Activated T-cell treated with anti-CD3 and anti-CD28 coated beads, Interleukin-2, amount 50 U/mL, for 72 hours (primary cell): Measurements from ENCODE around the gene SUGCT. TPM values are rescaled to one million over a fixed set of nuclear protein-coding genes. Genes with fewer than 3 reads are reported as not detected.

Source experiments
- ATAC-seq, 2 donors: fragments of 150-1000 bp; cut with Tn5 transposase; replicated peaks in 1 of 2; 2 replicates each; pipeline ENCODE4 v1.10.0; 2021; ENCODE audit warnings: moderate library complexity in 2 of 2, mild to moderate bottlenecking in 1 of 2
- DNase-seq, 2 donors: peaks; one replicate each; pipeline ENCODE4 v3.0.0; 2021 to 2022; ENCODE audit warnings: mixed read lengths in 1 of 2
- H3K27ac Mint-ChIP-seq: one replicate; pipeline ENCODE4 v1.8.0; 2022; ENCODE audit warnings: mild to moderate bottlenecking, moderate library complexity, mixed read lengths
- H3K27me3 Mint-ChIP-seq: one replicate; pipeline ENCODE4 v1.8.0; 2022; ENCODE audit warnings: low read depth, mixed read lengths
- H3K36me3 Mint-ChIP-seq, 2 donors: one replicate each; pipeline ENCODE4 v1.8.0; 2022; ENCODE audit warnings: mixed read lengths in 2 of 2, mild to moderate bottlenecking in 1 of 2; ENCODE audit not compliant: insufficient read depth in 2 of 2
- H3K4me1 Mint-ChIP-seq: one replicate; pipeline ENCODE4 v1.8.0; 2022; ENCODE audit warnings: low read depth, mixed read lengths
- H3K4me3 Mint-ChIP-seq, 2 donors: one replicate each; pipeline ENCODE4 v1.8.0; 2022; ENCODE audit warnings: mild to moderate bottlenecking in 2 of 2, mixed read lengths in 2 of 2, moderate library complexity in 2 of 2
- H3K9me3 Mint-ChIP-seq, 2 donors: one replicate each; pipeline ENCODE4 v1.8.0; 2022; ENCODE audit warnings: mixed read lengths in 2 of 2
- total RNA-seq, 2 donors: library from RNA; stranded (reverse); gene quantifications; one replicate each; pipeline ENCODE4 v1.2.3, GENCODE V29; 2022

Gene SUGCT
- total RNA-seq, 2 donors from 2014 or later: 1.5 to 1.6 TPM

DNA sequence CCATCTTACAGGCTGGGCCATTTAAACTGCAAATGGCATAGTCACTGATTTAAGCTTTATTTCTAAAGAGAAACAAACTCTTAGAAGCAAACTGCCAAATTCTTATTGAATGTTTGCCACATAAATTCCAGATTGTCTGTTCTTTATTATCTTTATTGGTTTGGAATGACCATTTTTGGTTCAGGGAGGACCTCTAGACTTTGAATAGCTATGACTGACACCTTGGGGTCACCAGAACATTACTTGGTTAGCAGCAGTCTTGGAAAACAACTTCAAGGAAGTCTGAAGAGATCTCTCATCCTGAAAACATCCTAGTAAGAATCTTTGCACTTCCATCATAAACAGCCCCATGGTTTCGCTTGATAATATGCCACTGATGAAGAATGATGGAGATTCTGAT is 197.1 kb downstream of the SUGCT start:
- ATAC-seq (no peak), DNase-seq (no peak)
- no peaks in the 10 kb centered on the region for H3K9me3 Mint-ChIP-seq
- no peak overlapping the region for H3K4me3 Mint-ChIP-seq
- no peak overlapping the region for H3K27ac Mint-ChIP-seq
- no peaks in the 10 kb centered on the region for H3K27me3 Mint-ChIP-seq
- no peaks in the 10 kb centered on the region for H3K36me3 Mint-ChIP-seq
- no peaks in the 10 kb centered on the region for H3K4me1 Mint-ChIP-seq

DNA sequence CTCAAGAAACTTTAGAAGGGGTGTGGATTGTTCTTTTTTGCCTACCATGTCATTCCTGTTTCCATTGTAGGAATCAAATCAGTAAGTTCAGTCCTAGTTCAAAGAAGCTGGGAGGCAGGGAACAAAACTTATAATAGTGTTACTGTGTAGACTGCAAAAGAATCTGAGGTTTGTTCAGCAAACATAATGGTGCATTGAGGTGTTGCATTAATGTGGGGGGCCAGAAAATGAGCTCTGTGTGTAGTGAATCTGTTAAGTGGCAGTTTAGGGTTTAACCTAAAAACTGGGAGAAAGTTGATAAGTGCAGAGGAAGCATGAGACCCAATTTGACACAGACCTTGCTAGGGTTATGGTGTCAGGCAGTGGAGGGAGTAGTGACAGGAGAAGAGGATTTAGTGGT is 197.7 kb downstream of the SUGCT start:
- Mint-ChIP-seq H3K27me3 (no peaks in the 10 kb centered on the region), H3K9me3 (peaks cover 0 to 2% of the 10 kb centered on the region in 2 donors), H3K36me3 (no peaks in the 10 kb centered on the region), H3K4me3 (no peak overlapping the region), H3K4me1 (no peaks in the 10 kb centered on the region), H3K27ac (no peak overlapping the region)
- DNase-seq (no peak), ATAC-seq (no peak)

DNA sequence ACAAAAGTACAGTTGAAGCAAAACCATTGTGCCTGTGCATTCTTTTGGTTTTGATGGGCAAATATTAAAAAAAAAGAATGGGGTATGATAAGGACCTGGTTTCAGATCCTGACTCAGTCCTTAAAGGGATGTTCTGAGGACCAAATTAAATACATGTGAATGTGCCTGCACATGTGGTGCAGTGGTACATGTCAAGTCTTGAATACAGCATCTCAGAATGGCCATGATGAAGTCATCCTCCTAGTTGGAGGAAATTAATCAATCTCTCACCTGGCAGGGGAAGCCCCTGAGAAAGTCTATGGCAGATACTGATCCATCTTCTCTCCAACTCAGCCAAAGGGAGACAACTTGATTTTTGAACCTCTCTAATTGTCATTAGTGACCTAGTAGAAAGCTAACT is 207.0 kb downstream of the SUGCT start:
- DNase-seq (no peak), ATAC-seq (no peak)
- Mint-ChIP-seq H3K4me3 (no peak overlapping the region), H3K27me3 (no peaks in the 10 kb centered on the region), H3K9me3 (peaks cover 4 to 9% of the 10 kb centered on the region in 2 donors), H3K4me1 (no peaks in the 10 kb centered on the region), H3K27ac (no peak overlapping the region), H3K36me3 (no peaks in the 10 kb centered on the region)

- H3K4me3 Mint-ChIP-seq: no peak overlapping the region
- no peak overlapping the region for H3K27ac Mint-ChIP-seq
- H3K36me3 Mint-ChIP-seq: no peaks in the 10 kb centered on the region
- no peaks in the 10 kb centered on the region for H3K27me3 Mint-ChIP-seq
- no peaks in the 10 kb centered on the region for H3K4me1 Mint-ChIP-seq
- DNase-seq (no peak), ATAC-seq (no peak)
- H3K9me3 Mint-ChIP-seq: no peaks in the 10 kb centered on the region
These were observed 211.7 kb downstream of the SUGCT start for GRCh38 chr7:40346554-40346953.

DNA sequence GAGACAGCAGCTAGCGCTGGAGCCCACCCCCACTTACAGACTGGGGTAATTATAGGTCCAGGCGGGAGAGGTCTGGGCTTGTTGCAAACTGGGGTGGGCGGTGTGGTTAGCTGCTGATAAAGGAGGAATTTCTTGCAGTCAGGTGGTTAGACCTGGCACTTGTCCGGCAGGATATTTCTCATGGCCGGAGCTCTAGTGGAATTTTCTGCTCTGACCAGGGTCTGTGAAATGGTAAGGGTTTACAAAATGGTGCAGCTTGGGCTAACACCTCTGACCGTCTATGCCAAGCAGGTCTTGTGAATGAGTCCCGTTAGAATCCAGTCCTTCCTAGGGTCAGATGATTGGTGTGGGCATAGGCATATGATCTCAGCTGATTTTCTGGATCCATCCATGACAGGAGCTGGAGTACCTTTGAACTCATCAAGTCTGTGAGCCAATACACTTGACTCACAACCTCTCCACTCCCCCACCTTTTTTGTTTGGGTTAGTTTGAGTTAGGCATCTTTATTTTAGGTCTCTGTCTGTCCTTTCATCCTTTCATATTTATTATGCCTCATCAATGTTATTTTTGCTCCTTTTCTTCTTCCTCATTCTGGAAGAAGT is 213.4 kb downstream of the SUGCT start:
- Mint-ChIP-seq H3K4me3 (no peak overlapping the region), H3K27ac (no peak overlapping the region), H3K9me3 (peaks cover 0 to 2% of the 10 kb centered on the region in 2 donors), H3K36me3 (no peaks in the 10 kb centered on the region), H3K27me3 (no peaks in the 10 kb centered on the region), H3K4me1 (no peaks in the 10 kb centered on the region)
- DNase-seq: no peak
- no peak for ATAC-seq

GRCh38 chr7:40350100-40350499 is 215.3 kb downstream of the SUGCT start:
- no peaks in the 10 kb centered on the region for H3K36me3 Mint-ChIP-seq

GRCh38 chr7:40354711-40355110 is 219.9 kb downstream of the SUGCT start:
- Mint-ChIP-seq H3K9me3 (peaks cover 0 to 2% of the 10 kb centered on the region in 2 donors), H3K27ac (no peak overlapping the region), H3K4me3 (no peak overlapping the region), H3K36me3 (no peaks in the 10 kb centered on the region), H3K4me1 (no peaks in the 10 kb centered on the region), H3K27me3 (no peaks in the 10 kb centered on the region)
- DNase-seq (no peak), ATAC-seq (no peak)

More at GRCh38 chr7:40350100-40350499, 215.3 kb downstream of the SUGCT start:
- Mint-ChIP-seq H3K27me3 (no peaks in the 10 kb centered on the region), H3K4me1 (no peaks in the 10 kb centered on the region), H3K4me3 (no peak overlapping the region), H3K9me3 (peaks cover 0 to 2% of the 10 kb centered on the region in 2 donors), H3K27ac (no peak overlapping the region)
- no peak for DNase-seq
- no peak for ATAC-seq

GRCh38 chr7:40356312-40356711 is 221.5 kb downstream of the SUGCT start:
- no peaks in the 10 kb centered on the region for H3K36me3 Mint-ChIP-seq
- H3K4me1 Mint-ChIP-seq: no peaks in the 10 kb centered on the region
- no peak for ATAC-seq
- no peaks in the 10 kb centered on the region for H3K27me3 Mint-ChIP-seq
- DNase-seq: no peak
- H3K27ac Mint-ChIP-seq: no peak overlapping the region
- H3K9me3 Mint-ChIP-seq: peaks cover 0 to 2% of the 10 kb centered on the region in 2 donors
- H3K4me3 Mint-ChIP-seq: no peak overlapping the region

DNA sequence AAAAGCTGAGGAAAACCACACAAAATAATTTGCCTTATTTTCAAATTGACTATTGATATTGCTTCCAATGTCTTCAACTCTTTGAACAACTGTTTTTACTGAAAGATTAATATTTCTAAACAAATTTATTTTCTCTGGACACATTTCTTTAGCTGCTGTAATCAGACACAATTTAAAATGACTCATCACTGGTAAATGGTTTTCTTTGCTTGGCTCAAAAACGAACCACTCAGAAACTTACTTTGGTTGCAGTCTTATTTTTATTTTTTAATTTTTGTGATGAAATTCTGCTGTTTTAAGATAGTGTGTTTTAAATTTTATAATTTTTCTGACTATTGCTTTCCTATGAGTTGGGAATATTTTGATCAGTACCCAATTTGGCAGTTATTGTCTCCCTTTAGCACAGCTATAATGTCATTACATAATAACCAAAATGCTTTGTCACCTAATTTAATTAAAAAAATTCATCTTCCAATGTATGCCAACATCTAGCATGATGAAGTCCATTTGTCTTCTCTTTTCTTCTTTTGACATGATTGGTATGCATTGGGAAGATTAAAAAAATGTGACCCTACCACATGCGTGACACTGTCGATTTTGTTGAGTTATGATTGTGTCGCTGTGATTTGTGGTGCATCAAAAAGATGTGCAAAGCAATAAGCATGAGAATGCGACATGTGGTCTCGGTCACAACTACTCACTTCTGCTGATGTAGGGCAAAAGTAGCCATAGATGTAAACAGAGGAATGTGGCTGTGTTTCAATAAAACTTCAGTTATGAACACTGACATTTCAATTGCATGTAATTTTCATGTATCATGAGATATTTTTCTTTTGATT is 222.3 kb downstream of the SUGCT start:
- no peak overlapping the region for H3K27ac Mint-ChIP-seq
- no peak for DNase-seq
- H3K9me3 Mint-ChIP-seq: peaks cover 0 to 2% of the 10 kb centered on the region in 2 donors
- H3K4me1 Mint-ChIP-seq: no peaks in the 10 kb centered on the region
- H3K4me3 Mint-ChIP-seq: no peak overlapping the region
- H3K27me3 Mint-ChIP-seq: no peaks in the 10 kb centered on the region
- ATAC-seq: no peak
- no peaks in the 10 kb centered on the region for H3K36me3 Mint-ChIP-seq

DNA sequence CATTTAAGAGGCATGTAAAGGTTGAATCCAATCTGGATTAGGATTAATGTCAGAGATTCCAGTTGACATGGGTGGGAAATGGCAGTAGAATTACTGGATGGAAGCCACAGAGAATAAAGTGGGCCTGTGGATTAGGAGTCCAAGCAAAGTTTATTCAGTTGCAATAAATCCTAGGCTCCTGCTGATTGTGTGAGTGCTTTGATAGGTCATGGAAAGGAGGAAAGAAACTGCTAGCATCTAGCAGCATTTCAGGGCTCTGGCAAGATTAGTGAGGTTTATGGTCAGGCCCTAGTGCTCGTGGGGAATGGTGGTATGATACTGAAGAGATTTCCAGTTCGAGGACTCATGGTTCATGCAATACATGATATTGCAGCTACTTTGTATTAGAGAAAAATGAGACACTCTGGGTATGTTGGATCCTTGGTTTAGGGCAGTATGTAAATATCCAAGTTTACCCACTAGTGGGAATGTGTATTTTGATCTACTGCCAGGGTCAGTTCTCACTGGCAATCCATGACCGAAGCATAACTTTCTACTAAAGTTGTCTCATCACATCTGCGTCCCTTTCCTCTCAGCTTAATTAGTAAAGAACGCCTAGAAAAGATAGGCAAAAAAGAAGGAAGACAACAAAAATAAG is 235.0 kb downstream of the SUGCT start:
- no peak for ATAC-seq
- no peaks in the 10 kb centered on the region for H3K36me3 Mint-ChIP-seq
- no peaks in the 10 kb centered on the region for H3K27me3 Mint-ChIP-seq
- H3K9me3 Mint-ChIP-seq: peaks cover 5% of the 10 kb centered on the region in 2 donors
- DNase-seq: no peak
- H3K4me3 Mint-ChIP-seq: no peak overlapping the region
- no peaks in the 10 kb centered on the region for H3K4me1 Mint-ChIP-seq
- H3K27ac Mint-ChIP-seq: no peak overlapping the region

DNA sequence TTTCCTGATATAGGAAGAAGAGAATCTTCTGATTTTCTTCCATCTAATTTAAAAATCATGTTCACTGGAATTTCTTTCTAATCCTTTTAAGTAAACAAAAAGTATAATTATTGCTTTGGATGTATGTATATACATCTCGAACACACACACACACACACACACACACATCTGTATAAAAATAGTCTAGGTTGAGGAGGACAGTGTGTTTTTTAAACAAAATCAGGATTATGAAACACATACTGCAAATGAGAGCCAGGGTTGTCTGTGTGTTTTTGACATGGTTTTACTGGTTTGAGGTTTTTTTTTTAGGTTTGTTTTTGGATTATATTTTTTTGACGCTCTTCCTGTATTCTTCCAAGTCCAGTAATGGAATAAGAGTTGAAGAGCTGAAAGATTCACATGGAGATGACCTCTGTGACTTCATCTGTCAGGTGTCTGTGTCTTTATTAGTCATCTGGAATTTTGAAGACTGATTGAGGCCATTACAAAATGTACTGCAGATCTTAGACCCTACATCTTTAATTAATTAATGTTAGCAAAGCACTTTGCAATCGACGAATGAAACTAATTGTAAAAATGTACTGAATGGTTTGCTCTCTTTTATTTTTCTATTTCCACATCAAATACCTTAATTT is 237.1 kb downstream of the SUGCT start:
- ATAC-seq: no peak
- H3K27ac Mint-ChIP-seq: no peak overlapping the region
- H3K36me3 Mint-ChIP-seq: no peaks in the 10 kb centered on the region
- H3K4me1 Mint-ChIP-seq: no peaks in the 10 kb centered on the region
- DNase-seq: no peak
- no peaks in the 10 kb centered on the region for H3K27me3 Mint-ChIP-seq
- no peak overlapping the region for H3K4me3 Mint-ChIP-seq
- peaks cover 5% of the 10 kb centered on the region in 2 donors for H3K9me3 Mint-ChIP-seq

DNA sequence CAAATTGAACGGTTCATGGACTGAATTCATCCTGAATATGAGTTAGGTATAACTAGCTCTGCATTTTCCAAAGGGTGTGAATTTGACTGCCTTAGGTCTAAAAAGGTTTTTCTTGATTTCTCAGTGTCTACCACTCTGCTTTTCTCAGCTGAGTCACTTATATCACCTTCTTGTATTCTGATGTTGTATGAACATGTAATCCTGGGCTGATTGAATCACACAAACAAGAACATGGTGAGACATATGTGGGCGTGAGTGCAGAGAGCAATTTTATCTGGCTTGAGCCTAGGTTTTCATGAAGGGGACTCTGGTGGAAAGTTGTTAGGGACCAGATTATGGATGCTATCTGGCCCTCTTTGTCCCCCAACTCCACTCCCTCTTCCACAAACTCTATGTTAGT is 239.8 kb downstream of the SUGCT start:
- Mint-ChIP-seq H3K27ac (no peak overlapping the region), H3K4me3 (no peak overlapping the region), H3K4me1 (no peaks in the 10 kb centered on the region), H3K9me3 (peaks cover 0 to 2% of the 10 kb centered on the region in 2 donors), H3K27me3 (no peaks in the 10 kb centered on the region), H3K36me3 (peaks cover 0 to 2% of the 10 kb centered on the region in 2 donors)
- DNase-seq (no peak), ATAC-seq (no peak)

DNA sequence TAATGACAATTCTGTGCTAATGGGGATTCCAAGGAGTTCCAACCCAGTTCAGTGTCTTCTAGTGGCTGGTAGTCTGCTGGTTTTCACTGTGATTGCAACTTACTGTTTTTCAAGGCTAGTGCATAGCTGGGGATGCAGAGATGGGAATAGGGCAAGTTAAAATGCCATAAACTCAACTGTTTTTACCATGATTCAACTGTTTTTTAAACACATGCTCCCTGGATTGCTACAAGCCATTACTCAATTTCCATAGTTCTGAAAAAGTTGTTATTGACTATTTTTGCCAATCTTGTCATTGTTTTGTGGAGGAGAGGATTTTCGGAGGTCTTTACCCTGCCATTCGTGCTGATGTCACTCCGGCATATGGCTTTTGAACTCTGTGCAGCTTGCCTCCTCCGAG is 245.3 kb downstream of the SUGCT start:
- ATAC-seq (no peak), DNase-seq (no peak)
- H3K36me3 Mint-ChIP-seq: peaks cover 0 to 2% of the 10 kb centered on the region in 2 donors
- no peak overlapping the region for H3K27ac Mint-ChIP-seq
- H3K4me3 Mint-ChIP-seq: no peak overlapping the region
- no peaks in the 10 kb centered on the region for H3K27me3 Mint-ChIP-seq
- peaks cover 0 to 2% of the 10 kb centered on the region in 2 donors for H3K9me3 Mint-ChIP-seq
- H3K4me1 Mint-ChIP-seq: no peaks in the 10 kb centered on the region
